OCI-LY7 (cell line): Measurements from ENCODE around the gene GEMIN2. TPM values are rescaled to one million over a fixed set of nuclear protein-coding genes. Genes with fewer than 3 reads are reported as not detected.

Source experiments
- BruUV-seq: library from RNA; stranded (reverse); fragments of 400-500 nt; replicated peaks from 2 replicates; lab custom pipeline; 2021; lab: Mats Ljungman, UMichigan
- CTCF ChIA-PET: fragments of 300-600 bp; sonication (Branson Sonifier 250); formaldehyde crosslinking; loops from one replicate; lab custom pipeline; 2022; ENCODE audit warnings: antibody characterized with exemption; ENCODE audit not compliant: unreplicated experiment; lab: Charles Lee
- POLR2A ChIA-PET: fragments of 300-600 bp; sonication (Branson Sonifier 250); formaldehyde crosslinking; loops from one replicate; lab custom pipeline; 2022; ENCODE audit warnings: antibody characterized with exemption; lab: Charles Lee
- DNase-seq: peaks from one replicate; pipeline ENCODE4 v3.0.0-alpha.2; 2015; ENCODE audit warnings: low spot score
- H2AFZ ChIP-seq: fragments of 200-600 bp; sonication (generic), shearing (Covaris generic); 2 replicates; pipeline ENCODE4 v1.6.1; 2014; ENCODE audit warnings: mild to moderate bottlenecking, antibody characterized with exemption, low read length, moderate library complexity
- H3K27ac ChIP-seq: fragments of 200-600 bp; sonication (generic); 2 replicates; pipeline ENCODE4 v1.5.1; 2014; ENCODE audit warnings: mixed run types, low read depth, mild to moderate bottlenecking, moderate library complexity, low read length, inconsistent platforms; ENCODE audit not compliant: poor library complexity, severe bottlenecking
- H3K36me3 ChIP-seq: fragments of 200-600 bp; sonication (generic); 2 replicates; pipeline ENCODE4 v1.6.1; 2014; ENCODE audit warnings: mild to moderate bottlenecking, antibody characterized with exemption, low read length, moderate library complexity, mixed read lengths; ENCODE audit not compliant: insufficient read depth
- H3K4me1 ChIP-seq: fragments of 200-600 bp; sonication (generic); 2 replicates; pipeline ENCODE4 v1.5.1; 2014; ENCODE audit warnings: mild to moderate bottlenecking, low read length; ENCODE audit not compliant: insufficient read depth, poor library complexity, severe bottlenecking
- H3K4me2 ChIP-seq: fragments of 200-600 bp; sonication (generic); 2 replicates; pipeline ENCODE4 v1.6.1; 2014; ENCODE audit warnings: mild to moderate bottlenecking, low read length
- H3K4me3 ChIP-seq: fragments of 200-600 bp; sonication (generic); 2 replicates; pipeline ENCODE4 v1.5.1; 2014; ENCODE audit warnings: mild to moderate bottlenecking, low read depth, low read length; ENCODE audit not compliant: poor library complexity, severe bottlenecking
- H3K79me2 ChIP-seq: fragments of 200-600 bp; sonication (generic); 2 replicates; pipeline ENCODE4 v1.6.1; 2016; ENCODE audit warnings: low read depth, mild to moderate bottlenecking, low read length, moderate library complexity, mixed read lengths; ENCODE audit not compliant: insufficient read depth
- H3K9me2 ChIP-seq: fragments of 200-600 bp; sonication (generic); 2 replicates; pipeline ENCODE4 v1.6.1; 2016; ENCODE audit warnings: mild to moderate bottlenecking, low read length, mixed read lengths; ENCODE audit not compliant: insufficient read depth
- H3K9me3 ChIP-seq: fragments of 200-600 bp; sonication (generic); 2 replicates; pipeline ENCODE4 v1.6.1; 2014; ENCODE audit warnings: mild to moderate bottlenecking, mixed run types, low read length, mixed read lengths
- H4K20me1 ChIP-seq: fragments of 200-600 bp; sonication (generic); 2 replicates; pipeline ENCODE4 v1.6.1; 2014; ENCODE audit warnings: mild to moderate bottlenecking, antibody characterized with exemption, low read length, moderate library complexity, mixed read lengths; ENCODE audit not compliant: insufficient read depth
- CTCF ChIP-seq: fragments of 200-600 bp; sonication (generic); conservative IDR thresholded peaks from 2 replicates; pipeline ENCODE4 v1.5.1; 2014; ENCODE audit warnings: mild to moderate bottlenecking, antibody characterized with exemption, low read length, moderate library complexity, mixed read lengths
- EZH2phosphoT487 ChIP-seq: fragments of 200-600 bp; sonication (generic); IDR thresholded peaks from 2 replicates; pipeline ENCODE4 v1.6.1; 2018; ENCODE audit warnings: low read depth, borderline replicate concordance, mild to moderate bottlenecking, mixed run types, antibody characterized with exemption, low read length, moderate library complexity, mixed read lengths
- intact Hi-C: fragments of 100-400 bp; cut with micrococcal nuclease; formaldehyde crosslinking; loops from one replicate; pipeline ENCODE4 v1.10.0; 2022; ENCODE audit not compliant: unreplicated experiment
- total RNA-seq, 2 experiments: library from RNA; depleted of rRNA in 1 of 2; stranded (reverse); fragments of >200 nt in 1 of 2; shearing (Covaris generic) in 1 of 2; gene quantifications; 2 replicates each; pipeline ENCODE4 v1.2.3, GENCODE V29; 2014 to 2022

GEMIN2 gene
- total RNA-seq, 2 experiments from 2014 or later, result 46.2 to 53.4 TPM

DNA sequence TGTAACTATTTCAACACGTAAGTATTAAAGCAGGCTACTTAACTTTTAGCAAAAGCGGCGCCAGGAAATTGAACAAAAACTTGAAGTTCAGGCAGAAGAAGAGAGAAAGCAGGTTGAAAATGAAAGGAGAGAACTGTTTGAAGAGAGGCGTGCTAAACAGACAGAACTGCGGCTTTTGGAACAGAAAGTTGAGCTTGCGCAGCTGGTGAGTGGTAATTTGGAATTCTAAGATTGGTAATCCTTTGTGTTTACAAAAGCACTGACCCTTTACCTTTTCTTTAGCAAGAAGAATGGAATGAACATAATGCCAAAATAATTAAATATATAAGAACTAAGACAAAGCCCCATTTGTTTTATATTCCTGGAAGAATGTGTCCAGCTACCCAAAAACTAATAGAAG lies 64.9 kb downstream of the GEMIN2 start:
- no TSS peak for BruUV-seq
- intact Hi-C loops, result loop anchor here (10.0 kb wide), 1 partner anchor 1054 kb away; no protein-coding TSS in a partner anchor
- peaks cover 89% of the 10 kb centered on the region for H3K36me3 ChIP-seq

GRCh38 chr14:39180553-39180952 lies 66.4 kb downstream of the GEMIN2 start:
- POLR2A ChIA-PET, result interaction anchor here (0.9 to 1.8 kb wide), 5 partner anchors 9 to 168 kb away, joined by 3 to 6 read pairs (median 4); no protein-coding TSS in a partner anchor
- H3K4me2 ChIP-seq, result no peak overlapping the region
- no peaks in the 10 kb centered on the region for H3K9me3 ChIP-seq
- peaks cover 23% of the 10 kb centered on the region for H4K20me1 ChIP-seq
- peaks cover 100% of the 10 kb centered on the region for H3K36me3 ChIP-seq
- H3K4me1 ChIP-seq, result peaks cover 12% of the 10 kb centered on the region
- CTCF ChIA-PET, result no interaction called here
- intact Hi-C loops, result no loop called here
- H3K4me3 ChIP-seq, result no peak overlapping the region
- TF ChIP-seq EZH2phosphoT487, result no peak
- no peak for TF ChIP-seq CTCF
- no TSS peak for BruUV-seq
- no peaks in the 10 kb centered on the region for H3K9me2 ChIP-seq
- H3K79me2 ChIP-seq, result peaks cover 52% of the 10 kb centered on the region
- DNase-seq, result no peak
- no peak overlapping the region for H3K27ac ChIP-seq
- H2AFZ ChIP-seq, result no peak overlapping the region

More for the DNA sequence above, 64.9 kb downstream of the GEMIN2 start:
- no peak overlapping the region for H3K27ac ChIP-seq
- POLR2A ChIA-PET, result interaction anchor here (0.6 to 1.5 kb wide), 5 partner anchors 9 to 115 kb away, joined by 3 to 4 read pairs (median 3); partner anchors contain the start of gene TRAPPC6B
- no peak for DNase-seq
- no peaks in the 10 kb centered on the region for H3K9me2 ChIP-seq
- no peak overlapping the region for H3K4me2 ChIP-seq
- CTCF ChIA-PET, result no interaction called here
- peaks cover 23% of the 10 kb centered on the region for H4K20me1 ChIP-seq
- TF ChIP-seq CTCF, result no peak
- TF ChIP-seq EZH2phosphoT487, result no peak
- H3K4me1 ChIP-seq, result peaks cover 16% of the 10 kb centered on the region
- H3K4me3 ChIP-seq, result no peak overlapping the region
- H3K79me2 ChIP-seq, result peaks cover 58% of the 10 kb centered on the region
- no peak overlapping the region for H2AFZ ChIP-seq
- no peaks in the 10 kb centered on the region for H3K9me3 ChIP-seq

DNA sequence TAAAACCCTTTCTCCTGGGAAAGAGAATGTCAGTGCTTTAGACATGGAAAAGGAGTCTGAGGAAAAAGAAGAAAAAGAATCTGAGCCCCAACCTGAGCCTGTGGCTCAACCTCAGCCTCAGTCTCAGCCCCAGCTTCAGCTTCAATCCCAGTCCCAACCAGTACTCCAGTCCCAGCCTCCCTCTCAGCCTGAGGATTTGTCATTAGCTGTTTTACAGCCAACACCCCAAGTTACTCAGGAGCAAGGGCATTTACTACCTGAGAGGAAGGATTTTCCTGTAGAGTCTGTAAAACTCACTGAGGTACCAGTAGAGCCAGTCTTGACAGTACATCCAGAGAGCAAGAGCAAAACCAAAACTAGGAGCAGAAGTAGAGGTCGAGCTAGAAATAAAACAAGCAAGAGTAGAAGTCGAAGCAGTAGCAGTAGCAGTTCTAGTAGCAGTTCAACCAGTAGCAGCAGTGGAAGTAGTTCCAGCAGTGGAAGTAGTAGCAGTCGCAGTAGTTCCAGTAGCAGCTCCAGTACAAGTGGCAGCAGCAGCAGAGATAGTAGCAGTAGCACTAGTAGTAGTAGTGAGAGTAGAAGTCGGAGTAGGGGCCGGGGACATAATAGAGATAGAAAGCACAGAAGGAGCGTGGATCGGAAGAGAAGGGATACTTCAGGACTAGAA lies 67.0 kb downstream of the GEMIN2 start:
- H3K36me3 ChIP-seq, result peaks cover 98% of the 10 kb centered on the region
- CTCF ChIA-PET, result no interaction called here
- intact Hi-C loops, result no loop called here
- POLR2A ChIA-PET, result interaction anchor here (1.0 to 1.8 kb wide), 4 partner anchors 8 to 64 kb away, joined by 3 to 6 read pairs (median 4); no protein-coding TSS in a partner anchor
- H4K20me1 ChIP-seq, result peaks cover 17% of the 10 kb centered on the region; the same call in 1 of the 2 replicates
- TF ChIP-seq CTCF, result no peak
- no peak for TF ChIP-seq EZH2phosphoT487
- H3K79me2 ChIP-seq, result peaks cover 46% of the 10 kb centered on the region
- no peaks in the 10 kb centered on the region for H3K9me3 ChIP-seq
- H3K4me3 ChIP-seq, result no peak overlapping the region
- H3K9me2 ChIP-seq, result no peaks in the 10 kb centered on the region
- H2AFZ ChIP-seq, result no peak overlapping the region
- peaks cover 11% of the 10 kb centered on the region for H3K4me1 ChIP-seq
- BruUV-seq, result TSS peak; percentile 70
- no peak overlapping the region for H3K27ac ChIP-seq
- H3K4me2 ChIP-seq, result no peak overlapping the region
- DNase-seq, result no peak
